GM10248 (cell line): ENCODE measurements around the gene BCAS1.

Source experiments
- CTCF ChIA-PET: fragments of 300-600 bp; sonication (Branson Sonifier 250); formaldehyde crosslinking; extraction: SDS; loops from one replicate; lab custom pipeline; 2021; ENCODE audit warnings: antibody characterized with exemption; lab: Yijun Ruan, JAX
- POLR2A ChIA-PET: fragments of 350-650 bp; sonication (Branson Sonifier 250); formaldehyde crosslinking; extraction: SDS; loops from one replicate; lab custom pipeline; 2020; ENCODE audit warnings: antibody characterized with exemption; lab: Yijun Ruan, JAX
- DNase-seq: peaks from one replicate; pipeline ENCODE4 v3.0.0; 2012; ENCODE audit errors: extremely low spot score
- CTCF ChIP-seq: IDR thresholded peaks from 2 replicates; pipeline ENCODE4 v1.5.1; 2012; ENCODE audit warnings: mild to moderate bottlenecking, low read depth; ENCODE audit errors: extremely low read depth, missing control alignments, control extremely low read depth

BCAS1 gene

GRCh38 chr20:53954723-53955658, 115.4 kb downstream of the BCAS1 start:
- TF ChIP-seq CTCF: no peak
- ChIA-PET CTCF (interaction anchor here (0.8 to 3.1 kb wide), 7 partner anchors 14 to 408 kb away, joined by 3 to 10 read pairs (median 3); no protein-coding TSS in a partner anchor), POLR2A (interaction anchor here (0.6 kb wide), 1 partner anchor 370 kb away, joined by 5 read pairs; no protein-coding TSS in a partner anchor)
- no peak for DNase-seq

DNA sequence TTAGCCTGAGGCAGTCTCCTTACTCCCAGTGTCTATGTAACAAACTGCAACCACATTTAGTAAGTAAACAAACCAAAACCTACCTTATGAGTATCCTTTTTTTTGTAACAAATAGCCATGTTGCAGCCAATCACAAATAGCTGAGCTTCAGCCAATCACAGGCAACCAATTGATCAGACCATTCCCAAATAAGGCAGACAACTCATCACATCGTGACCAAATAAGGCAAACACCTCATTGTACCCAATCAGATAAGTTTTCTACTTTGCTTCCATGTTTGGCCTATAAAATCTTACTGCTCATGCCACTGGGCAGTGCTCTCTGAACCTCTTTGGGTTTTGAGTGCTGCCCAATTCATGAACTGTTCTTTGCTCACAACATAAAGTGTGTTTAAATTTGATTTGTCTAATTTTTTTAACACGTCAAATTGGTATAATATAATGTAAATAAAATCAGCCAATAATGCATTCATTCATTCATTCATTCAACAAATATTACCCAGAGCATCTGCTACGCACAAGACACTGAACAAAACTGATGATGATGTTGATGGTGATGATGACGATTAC, 117.8 kb downstream of the BCAS1 start:
- TF ChIP-seq CTCF: no peak
- ChIA-PET CTCF (interaction anchor here (0.9 to 1.6 kb wide), 2 partner anchors 110 to 248 kb away, joined by 3 to 4 read pairs; no protein-coding TSS in a partner anchor), POLR2A (no interaction called here)
- DNase-seq: no peak

DNA sequence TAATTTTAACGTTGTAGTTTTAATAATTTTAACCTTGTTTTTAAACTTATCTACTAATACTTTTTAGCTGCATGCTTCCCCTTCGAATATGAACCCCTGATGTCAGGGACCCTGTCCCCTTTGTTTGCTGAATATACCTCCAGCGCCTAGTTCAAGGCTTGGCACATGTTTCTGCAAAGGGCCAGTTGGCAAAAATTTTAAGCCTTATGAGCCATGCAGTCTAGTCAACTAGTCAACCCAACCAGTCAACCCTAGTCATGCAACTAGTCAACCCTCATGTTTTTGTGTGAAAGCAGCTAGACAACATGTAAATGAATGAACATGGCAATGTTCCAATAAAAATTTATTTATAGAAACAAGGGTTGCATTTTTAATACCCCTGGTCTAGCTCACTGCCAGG, 119.8 kb downstream of the BCAS1 start:
- TF ChIP-seq CTCF: no peak
- no peak for DNase-seq
- ChIA-PET CTCF (interaction anchor here (0.6 to 3.6 kb wide), 7 partner anchors 9 to 114 kb away, joined by 3 to 20 read pairs (median 3); no protein-coding TSS in a partner anchor), POLR2A (interaction anchor here (0.6 kb wide), 1 partner anchor 388 kb away, joined by 4 read pairs; no protein-coding TSS in a partner anchor)

DNA sequence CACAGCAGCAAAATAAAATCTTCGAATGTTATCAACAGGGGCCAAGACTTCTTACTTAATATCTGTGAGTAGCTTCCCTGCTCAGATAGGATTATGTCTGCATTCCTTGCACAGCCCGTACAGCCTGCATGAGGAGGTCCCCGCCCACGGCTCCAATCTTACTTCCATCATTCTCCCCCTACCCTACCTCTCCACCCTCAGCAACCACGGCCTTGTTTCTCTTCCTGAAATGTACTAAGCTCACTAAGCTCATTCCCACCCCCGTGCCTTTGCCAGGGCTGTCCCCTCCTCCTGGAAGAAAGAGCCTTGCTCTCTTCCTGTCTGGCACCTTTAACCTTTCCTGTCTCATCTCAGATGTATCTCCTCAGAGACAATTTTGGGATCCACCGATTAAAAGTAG, 120.4 kb downstream of the BCAS1 start:
- CTCF ChIA-PET: interaction anchor here (0.6 to 3.6 kb wide), 7 partner anchors 10 to 1638 kb away, joined by 3 to 20 read pairs (median 3); no protein-coding TSS in a partner anchor
- POLR2A ChIA-PET: interaction anchor here (0.5 to 1.1 kb wide), 2 partner anchors 10 to 95 kb away, joined by 4 to 5 read pairs; no protein-coding TSS in a partner anchor
- TF ChIP-seq CTCF: no peak
- DNase-seq: no peak

DNA sequence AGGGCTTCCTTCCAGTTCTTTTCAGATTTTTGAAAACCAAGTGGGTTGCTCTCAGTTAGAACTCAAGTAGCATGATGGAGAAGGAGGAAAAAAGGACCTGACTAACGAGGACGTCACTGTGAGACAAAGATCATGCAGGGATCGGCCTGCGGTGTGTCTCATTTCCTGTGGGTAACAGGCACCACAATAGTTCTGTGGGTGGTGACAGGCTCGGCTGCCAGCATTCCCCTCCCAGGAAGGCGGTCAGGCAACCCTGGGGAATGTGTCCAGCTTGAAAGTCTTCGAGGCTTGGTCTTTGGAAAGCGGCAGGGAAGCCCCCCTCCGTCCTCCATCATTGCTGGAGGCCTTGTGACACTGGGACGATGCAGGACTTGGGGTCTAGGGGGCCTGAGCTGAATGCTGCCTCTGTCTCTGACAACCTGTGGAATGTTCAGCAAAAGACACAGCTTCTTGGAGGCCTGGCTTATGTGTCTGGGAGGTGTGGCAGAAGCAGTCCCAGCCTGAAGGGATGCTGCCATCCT, 121.0 kb downstream of the BCAS1 start:
- ChIA-PET CTCF (interaction anchor here (1.0 to 3.6 kb wide), 6 partner anchors 9 to 1638 kb away, joined by 3 to 20 read pairs (median 3); no protein-coding TSS in a partner anchor), POLR2A (interaction anchor here (0.5 to 1.1 kb wide), 2 partner anchors 9 to 95 kb away, joined by 4 to 5 read pairs; no protein-coding TSS in a partner anchor)
- peak; percentile 51 for DNase-seq
- TF ChIP-seq CTCF: no peak
